ENCODE results near the gene NUAK1. TPM values are rescaled to one million over a fixed set of nuclear protein-coding genes. Genes with fewer than 3 reads are reported as not detected.

NUAK1 gene
- total RNA-seq, 1 donor from 2014 or later = 7.6 TPM

DNA sequence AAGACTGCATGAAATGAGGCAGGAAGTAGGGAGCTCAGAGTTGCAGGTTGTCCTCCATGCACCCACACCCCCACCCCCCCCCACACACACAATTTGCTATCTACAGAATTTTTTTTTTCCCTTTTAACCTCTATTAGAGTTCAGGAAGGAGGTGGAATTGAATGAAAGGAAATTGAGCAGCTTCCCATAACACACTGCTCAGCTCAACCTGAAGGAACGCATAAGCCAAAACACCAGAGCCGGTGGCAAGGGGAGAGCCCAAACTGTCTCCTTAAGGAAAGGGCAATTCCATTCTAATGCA lies 74.1 kb downstream of the NUAK1 start:
- no peak for FAIRE-seq
- TF ChIP-seq, protein P1, sequence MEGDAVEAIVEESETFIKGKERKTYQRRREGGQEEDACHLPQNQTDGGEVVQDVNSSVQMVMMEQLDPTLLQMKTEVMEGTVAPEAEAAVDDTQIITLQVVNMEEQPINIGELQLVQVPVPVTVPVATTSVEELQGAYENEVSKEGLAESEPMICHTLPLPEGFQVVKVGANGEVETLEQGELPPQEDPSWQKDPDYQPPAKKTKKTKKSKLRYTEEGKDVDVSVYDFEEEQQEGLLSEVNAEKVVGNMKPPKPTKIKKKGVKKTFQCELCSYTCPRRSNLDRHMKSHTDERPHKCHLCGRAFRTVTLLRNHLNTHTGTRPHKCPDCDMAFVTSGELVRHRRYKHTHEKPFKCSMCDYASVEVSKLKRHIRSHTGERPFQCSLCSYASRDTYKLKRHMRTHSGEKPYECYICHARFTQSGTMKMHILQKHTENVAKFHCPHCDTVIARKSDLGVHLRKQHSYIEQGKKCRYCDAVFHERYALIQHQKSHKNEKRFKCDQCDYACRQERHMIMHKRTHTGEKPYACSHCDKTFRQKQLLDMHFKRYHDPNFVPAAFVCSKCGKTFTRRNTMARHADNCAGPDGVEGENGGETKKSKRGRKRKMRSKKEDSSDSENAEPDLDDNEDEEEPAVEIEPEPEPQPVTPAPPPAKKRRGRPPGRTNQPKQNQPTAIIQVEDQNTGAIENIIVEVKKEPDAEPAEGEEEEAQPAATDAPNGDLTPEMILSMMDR (IDR thresholded peaks at IDR 0.05; ENCODE audit: insufficient read depth, low read length, severe bottlenecking) = no peak

DNA sequence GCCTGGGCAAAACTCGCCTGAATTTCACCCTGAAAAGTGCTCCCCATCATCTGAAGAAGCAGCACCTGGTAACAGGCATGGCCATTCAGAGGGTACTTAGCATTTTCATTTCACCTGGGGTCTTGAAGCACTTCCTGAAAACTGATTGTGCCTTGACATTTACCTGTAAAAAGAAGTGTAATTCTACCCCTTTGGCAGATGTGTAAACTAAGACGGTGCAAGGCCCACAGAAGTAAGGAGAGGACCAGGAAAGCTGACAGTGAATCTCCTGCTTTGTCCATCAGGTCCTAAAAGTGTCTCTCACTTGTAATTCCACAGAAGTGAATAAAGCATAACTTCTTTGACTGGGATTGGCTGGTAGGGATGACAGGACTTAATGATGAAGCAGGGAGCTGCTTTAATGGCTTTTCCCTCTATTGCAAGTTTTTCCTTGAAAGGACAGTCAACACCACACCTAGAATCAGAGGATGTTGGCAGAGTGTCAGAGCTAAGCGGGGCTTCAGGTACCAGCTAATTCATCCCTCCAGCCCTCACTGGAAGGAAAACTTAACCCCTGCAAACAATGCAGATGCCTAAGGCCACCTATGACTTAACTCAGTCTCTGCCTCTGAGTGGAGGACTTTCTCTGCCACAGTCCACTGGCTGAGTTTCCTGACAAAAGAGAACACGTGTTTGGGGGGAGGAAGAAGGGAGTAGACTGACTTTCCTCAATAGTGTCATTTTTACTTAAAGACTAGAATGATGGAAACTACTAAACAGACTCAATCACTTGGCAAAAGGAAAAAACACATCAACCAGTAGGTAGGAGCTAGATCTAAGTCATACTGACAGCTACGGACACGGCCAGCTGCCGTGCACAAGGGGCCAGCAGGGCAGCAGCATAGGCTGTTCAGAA lies 74.7 kb downstream of the NUAK1 start:
- DNase-seq (ENCODE audit: low read depth) (no peak), FAIRE-seq (no peak)
- Histone ChIP-seq H3K27me3 (ENCODE audit: control insufficient read depth, insufficient read depth, low read length) (no peaks in the 10 kb centered on the region), H3K36me3 (ENCODE audit: control insufficient read depth, insufficient read depth, low read length) (peaks cover 4% of the 10 kb centered on the region), H3K4me3 (ENCODE audit: low read depth, low read length) (no peak overlapping the region)
- TF ChIP-seq, protein P1 (IDR thresholded peaks at IDR 0.05; ENCODE audit: insufficient read depth, low read length, severe bottlenecking) = no peak

More for the DNA sequence above, 74.1 kb downstream of the NUAK1 start:
- Histone ChIP-seq H3K4me3 (ENCODE audit: low read depth, low read length) (no peak overlapping the region), H3K36me3 (ENCODE audit: control insufficient read depth, insufficient read depth, low read length) (peaks cover 4% of the 10 kb centered on the region), H3K27me3 (ENCODE audit: control insufficient read depth, insufficient read depth, low read length) (no peaks in the 10 kb centered on the region)
- DNase-seq (ENCODE audit: low read depth) = no peak

DNA sequence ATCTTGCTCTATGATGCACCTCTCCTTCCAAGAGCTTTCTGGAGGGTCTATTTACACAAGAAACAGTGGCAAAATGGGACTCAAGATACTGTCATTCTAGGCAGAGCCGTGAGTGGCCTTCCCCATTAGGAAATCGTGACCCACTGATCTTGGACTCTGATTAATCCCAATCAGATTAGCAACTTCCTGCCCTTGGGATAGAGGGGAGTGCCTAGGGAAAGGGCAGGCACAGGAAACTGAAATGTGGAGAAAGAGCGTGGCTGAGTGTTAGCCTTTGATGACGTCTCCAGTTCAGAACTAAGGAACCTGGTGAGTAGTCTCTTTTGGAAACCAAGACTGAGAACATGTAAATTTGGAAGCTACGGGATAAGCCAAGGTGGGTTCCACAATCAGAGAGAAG lies 76.1 kb downstream of the NUAK1 start:
- DNase-seq (ENCODE audit: low read depth) = peak; percentile 9
- Histone ChIP-seq H3K27me3 (ENCODE audit: control insufficient read depth, insufficient read depth, low read length) (no peaks in the 10 kb centered on the region), H3K36me3 (ENCODE audit: control insufficient read depth, insufficient read depth, low read length) (peaks cover 4% of the 10 kb centered on the region), H3K4me3 (ENCODE audit: low read depth, low read length) (no peak overlapping the region)
- TF ChIP-seq, protein P1 (IDR thresholded peaks at IDR 0.05; ENCODE audit: insufficient read depth, low read length, severe bottlenecking) = no peak
- no peak for FAIRE-seq

DNA sequence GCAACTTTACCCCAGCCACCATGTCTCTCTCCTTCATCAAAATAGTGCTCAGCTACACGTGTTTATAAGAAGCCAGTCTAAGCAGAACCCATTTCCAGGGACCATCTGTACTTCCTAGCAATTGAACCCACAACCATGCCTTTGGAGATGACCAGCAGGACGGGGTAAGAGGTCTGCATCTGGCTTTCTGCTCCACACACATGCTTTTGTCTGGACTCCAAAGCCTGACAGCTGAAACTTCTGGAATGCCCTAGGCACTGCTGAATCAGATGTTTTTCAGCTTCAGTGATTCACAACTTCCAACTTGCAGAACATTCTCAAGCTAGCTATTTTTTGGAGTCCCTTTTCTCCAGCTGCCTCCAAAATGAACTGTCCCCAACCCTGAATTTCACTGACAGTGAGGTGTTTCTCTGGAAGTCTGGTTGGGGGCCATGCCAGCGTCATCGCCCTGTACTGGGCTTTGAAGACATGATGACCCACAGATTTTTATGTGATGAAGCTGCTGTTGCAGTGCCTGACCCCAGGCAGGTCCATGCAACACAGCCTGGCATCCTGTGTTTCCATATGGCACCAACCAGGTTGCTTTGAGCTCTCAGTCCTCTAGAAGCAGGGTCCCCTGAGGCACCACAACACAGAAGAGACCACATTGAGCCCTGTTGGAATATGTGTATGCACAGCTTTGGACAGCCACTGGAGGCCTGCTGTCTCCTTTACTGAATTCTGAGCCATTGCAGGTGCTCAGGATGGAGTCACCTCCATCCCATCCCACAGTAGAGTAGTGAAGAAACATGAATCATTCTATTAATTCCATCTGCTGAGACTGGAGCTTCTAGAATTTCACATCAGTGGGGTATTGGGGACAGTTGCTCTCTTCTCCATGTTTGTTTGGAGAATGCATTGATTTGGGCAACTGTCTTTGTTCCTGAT lies 80.2 kb downstream of the NUAK1 start:
- DNase-seq (ENCODE audit: low read depth) (peak; percentile 73), FAIRE-seq (peak; percentile 28)
- no peaks in the 10 kb centered on the region for H3K36me3 ChIP-seq (ENCODE audit: control insufficient read depth, insufficient read depth, low read length)
- H3K27me3 ChIP-seq (ENCODE audit: control insufficient read depth, insufficient read depth, low read length) = no peaks in the 10 kb centered on the region
- H3K4me3 ChIP-seq (ENCODE audit: low read depth, low read length) = no peak overlapping the region
- TF ChIP-seq, protein P1 (IDR thresholded peaks at IDR 0.05; ENCODE audit: insufficient read depth, low read length, severe bottlenecking) = no peak

DNA sequence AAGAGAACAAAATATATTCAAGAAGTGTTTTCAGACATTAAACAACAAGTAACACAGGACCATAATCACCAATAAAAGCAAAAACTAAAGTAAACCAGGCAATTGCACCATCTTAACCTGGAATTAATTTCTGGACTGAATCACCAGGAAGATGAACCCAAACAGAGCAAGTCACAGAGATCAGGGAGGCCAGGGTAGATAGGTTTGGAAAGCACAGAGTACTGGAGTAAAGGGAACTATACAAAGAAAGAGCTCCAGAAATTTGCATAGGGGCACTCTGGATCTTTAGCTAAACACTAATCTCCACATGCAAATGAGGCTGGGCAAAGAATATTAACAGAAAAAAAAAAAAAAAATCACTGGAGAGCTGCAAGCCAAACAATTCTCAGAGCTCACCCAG lies 84.7 kb downstream of the NUAK1 start:
- TF ChIP-seq, protein P1 (IDR thresholded peaks at IDR 0.05; ENCODE audit: insufficient read depth, low read length, severe bottlenecking) = no peak
- no peak for FAIRE-seq
- no peak for DNase-seq (ENCODE audit: low read depth)
- H3K27me3 ChIP-seq (ENCODE audit: control insufficient read depth, insufficient read depth, low read length) = no peaks in the 10 kb centered on the region
- no peaks in the 10 kb centered on the region for H3K36me3 ChIP-seq (ENCODE audit: control insufficient read depth, insufficient read depth, low read length)
- H3K4me3 ChIP-seq (ENCODE audit: low read depth, low read length) = no peak overlapping the region

Measured in bronchial epithelial cell (primary cell).